Activated CD8-positive, alpha-beta memory T cell treated with anti-CD3 and anti-CD28 coated beads, Interleukin-2, amount 50 U/mL, for 24 hours (primary cell): Measurements from ENCODE around the gene COL5A1.

Experiments used
- DNase-seq: peaks from one replicate; pipeline ENCODE4 v3.0.0-alpha.2; 2020; ENCODE audit errors: extremely low read depth

Gene COL5A1

DNA sequence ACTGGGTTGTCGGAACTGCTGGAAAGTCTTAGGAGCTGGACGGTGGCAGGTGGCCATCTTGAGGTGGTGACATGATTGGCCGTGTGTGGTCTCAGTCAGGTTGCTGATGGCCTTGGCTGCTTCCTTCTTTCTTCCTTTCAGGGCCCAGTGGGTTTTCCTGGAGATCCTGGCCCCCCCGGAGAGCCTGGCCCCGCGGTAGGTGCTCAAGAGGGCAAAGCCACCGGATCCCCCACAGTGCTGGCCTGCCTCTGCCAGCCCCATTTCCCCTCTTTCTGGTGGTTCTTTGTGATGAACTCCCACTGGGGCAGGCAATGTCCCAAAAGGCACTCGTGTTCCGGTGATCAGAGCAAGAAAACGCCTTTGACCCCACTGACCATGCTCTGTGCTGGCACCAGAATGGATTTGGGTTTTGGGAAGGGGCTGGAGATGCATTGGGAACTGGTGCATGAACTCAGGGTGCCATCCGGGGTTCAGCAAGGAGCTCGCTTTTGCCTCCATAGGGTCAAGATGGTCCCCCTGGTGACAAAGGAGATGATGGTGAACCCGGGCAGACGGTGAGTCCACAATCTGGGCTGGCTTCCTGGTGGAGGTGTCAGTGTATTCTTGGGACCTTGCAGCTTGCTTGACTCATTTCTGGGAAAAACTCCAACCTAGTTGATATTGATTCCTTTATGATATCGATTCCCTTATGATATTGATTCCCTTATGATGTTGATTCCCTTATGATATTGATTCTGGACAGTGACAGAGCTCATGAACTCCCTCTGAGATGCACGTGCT, 174.0 kb downstream of the COL5A1 start:
- no peak for DNase-seq

DNA sequence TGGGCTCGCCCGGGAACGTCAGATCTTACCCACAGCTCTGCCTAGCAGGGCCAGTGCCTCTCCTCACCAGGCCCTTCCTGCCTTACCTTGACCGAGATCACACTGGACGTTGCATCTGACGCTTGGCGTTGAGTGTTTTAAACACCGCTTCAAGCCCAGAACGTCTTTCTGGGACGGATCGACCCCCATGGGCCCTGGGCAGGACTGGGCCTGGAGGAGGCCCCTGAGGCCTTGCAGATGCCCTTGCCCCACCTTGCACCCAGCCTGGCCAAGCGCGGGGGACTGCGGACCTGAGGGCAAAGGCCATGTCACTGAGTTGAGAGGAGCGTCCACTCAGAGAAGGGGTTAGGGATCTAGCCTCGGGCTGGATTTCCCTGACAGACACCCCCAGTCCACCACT, 174.7 kb downstream of the COL5A1 start:
- no peak for DNase-seq

DNA sequence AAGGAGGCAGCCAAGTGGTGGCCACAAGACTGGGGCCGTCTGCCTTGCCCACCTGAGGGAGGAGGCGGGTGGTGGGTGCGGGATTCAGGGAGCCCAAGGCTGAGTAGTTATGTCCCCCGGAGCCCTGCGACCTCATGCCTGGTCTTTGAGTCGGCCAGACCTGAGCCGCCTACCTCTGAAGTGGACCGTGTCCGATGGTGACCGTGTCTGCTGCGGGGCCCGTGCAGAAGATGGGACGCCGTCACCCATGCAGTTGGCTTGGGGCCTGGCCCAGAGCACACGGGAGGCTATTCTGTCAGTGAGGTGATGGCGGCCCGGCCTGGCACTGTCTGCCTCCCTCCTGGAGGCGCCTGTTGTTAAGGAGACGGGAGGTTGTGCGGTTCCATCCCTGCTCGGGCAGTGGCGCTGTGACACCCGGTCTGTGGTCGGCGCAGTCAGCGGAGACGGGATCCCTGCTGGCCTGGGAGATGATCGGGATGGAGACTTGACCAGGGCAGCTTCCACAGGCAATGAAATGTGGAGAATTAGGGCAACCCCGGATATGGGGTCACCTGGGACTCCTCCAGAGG, 176.5 kb downstream of the COL5A1 start:
- DNase-seq: no peak

DNA sequence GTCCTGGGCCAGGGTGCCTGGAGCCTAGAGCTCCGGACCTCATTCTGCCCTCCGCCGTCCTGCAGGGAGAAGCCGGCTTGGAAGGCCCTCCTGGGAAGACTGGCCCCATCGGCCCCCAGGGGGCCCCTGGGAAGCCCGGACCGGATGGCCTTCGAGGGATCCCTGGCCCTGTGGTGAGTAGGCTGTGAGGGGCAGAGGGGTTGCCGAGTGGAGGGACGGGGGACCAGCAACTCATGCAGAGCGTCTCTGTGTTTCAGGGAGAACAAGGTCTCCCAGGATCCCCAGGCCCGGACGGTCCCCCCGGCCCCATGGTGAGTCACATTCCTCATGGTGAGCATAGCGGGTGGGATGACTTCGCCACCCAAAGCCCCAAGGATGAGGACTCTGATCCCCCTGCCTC, 177.0 kb downstream of the COL5A1 start:
- DNase-seq: no peak

DNA sequence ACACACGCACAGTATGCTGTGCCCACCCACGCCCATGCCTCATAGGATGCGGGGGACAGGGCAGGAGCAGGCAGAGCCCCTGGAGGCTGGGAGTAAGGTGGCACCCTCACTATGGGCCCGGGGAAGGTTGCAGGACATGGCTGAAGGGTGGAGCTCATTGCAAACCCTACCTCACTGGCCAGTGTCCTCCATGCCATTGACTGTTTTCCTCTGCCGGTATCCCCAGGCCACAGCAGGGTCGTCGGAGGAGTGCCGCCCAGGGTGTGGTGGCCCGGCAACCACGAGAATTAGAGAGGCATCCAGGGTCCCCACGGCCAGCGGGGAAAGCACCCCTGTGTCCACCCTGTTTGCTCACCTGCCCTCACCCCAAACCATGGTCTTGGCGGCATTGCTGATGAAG, 179.3 kb downstream of the COL5A1 start:
- no peak for DNase-seq

DNA sequence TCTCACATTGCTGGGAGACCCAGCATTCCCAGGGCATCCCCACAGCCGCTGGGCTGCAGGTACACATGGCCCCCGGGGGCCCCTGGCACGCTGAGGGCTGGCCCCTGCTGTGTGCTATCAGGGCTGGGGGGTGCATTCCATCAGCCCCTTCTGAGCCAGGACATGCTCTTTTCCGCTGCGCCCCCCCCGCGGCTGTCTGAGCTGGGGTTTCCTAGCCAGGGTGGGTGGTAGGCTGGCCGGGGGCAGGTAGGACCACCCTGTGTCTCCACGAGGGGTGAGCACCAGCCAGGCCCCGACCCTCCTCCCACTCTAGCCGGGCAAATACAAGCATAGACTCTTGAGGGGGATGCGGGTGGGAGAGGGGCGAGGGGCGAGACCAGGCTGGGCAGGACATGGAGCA, 180.9 kb downstream of the COL5A1 start:
- no peak for DNase-seq

DNA sequence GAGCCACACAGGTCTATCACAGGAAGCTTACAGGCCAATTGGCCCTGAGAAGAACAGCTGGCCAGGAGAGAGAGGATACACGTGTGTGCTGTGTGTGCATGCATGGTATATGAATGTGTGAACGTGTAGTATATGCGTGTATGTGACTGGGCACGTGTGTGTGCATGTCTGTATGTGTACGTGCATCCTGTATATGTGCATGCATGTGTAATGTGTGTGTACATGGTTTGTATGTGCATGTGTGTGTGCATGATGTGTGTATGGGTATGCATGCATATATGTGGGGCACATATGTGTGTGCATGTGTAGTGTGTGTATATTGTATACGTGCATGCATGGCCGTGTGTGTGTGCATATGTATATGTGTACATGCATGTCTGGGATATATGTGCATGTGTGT, 182.0 kb downstream of the COL5A1 start:
- DNase-seq: no peak

DNA sequence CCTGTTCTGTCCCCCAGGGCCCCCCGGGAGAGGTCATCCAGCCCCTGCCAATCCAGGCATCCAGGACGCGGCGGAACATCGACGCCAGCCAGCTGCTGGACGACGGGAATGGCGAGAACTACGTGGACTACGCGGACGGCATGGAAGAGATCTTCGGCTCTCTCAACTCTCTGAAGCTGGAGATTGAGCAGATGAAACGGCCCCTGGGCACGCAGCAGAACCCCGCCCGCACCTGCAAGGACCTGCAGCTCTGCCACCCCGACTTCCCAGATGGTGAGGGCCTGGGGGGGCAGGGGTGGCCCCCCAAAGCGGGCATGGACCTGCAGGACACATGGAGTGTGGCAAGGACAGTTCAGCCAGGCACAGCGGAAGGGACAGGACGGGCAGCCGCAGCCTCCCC, 183.0 kb downstream of the COL5A1 start:
- no peak for DNase-seq

DNA sequence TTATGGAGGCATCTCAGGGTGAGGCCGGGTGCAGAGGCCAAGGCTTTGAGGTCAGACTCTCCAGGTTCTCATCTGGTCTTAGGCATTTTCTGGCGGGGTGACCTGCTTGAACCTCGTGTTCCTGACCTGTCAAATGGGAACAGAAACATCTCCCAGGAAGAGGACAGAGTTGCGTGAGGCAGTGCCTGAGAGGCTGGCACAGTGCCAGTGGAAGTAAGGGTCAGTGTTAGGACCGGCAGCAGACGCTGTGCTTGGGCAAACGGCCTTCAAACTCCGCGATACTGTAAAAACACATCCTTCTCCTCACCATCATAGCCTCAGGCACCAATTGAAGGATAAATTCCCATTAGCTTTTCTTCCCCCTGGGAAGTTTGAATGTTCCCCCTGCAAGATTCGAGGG, 183.4 kb downstream of the COL5A1 start:
- no peak for DNase-seq

DNA sequence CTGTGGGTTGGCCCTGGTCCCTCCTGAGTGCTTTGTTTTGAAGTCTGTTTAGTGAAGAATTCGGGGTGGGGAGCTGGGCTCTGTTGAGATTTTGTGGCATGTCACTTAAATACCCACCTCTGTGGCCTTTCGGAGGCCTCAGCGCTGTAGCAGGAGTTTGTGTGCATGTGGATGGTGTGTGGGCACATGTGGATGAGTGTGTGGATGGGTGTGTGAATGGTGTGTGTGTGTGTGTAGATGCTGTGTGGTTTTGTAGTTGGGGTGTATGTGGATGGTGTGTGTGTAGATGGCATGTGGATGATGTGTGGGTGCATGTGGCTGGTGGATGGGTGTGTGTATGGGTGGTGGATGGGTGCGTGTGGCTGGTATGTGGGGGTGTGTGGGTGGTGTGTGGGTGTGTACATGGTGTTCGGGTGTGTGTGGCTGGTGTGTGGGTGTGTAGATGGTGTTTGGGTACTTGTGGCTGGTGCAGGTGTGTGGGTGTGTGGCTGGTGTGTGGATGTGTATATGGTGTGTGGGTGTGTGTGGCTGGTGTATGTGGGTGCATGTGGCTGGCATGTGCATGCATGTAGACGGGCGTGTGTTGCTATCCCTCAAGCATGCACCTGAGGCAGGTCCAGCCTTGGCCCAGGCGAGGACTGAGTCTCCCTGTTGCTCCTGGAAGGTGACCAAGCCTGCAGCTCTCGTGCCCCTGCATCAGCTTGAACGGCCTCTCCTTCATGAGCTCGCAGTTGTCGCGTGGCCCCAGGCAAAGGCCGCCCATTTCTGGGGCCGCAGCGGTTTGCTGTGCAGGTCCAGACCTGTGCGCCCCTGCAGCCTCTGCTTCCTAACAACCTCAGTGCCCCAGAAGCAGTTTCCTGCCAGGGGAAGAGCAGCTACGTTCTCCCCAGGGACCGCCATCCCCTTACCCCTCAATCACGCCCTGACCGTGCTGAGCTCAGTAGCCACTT, 185.0 kb downstream of the COL5A1 start:
- DNase-seq: no peak

DNA sequence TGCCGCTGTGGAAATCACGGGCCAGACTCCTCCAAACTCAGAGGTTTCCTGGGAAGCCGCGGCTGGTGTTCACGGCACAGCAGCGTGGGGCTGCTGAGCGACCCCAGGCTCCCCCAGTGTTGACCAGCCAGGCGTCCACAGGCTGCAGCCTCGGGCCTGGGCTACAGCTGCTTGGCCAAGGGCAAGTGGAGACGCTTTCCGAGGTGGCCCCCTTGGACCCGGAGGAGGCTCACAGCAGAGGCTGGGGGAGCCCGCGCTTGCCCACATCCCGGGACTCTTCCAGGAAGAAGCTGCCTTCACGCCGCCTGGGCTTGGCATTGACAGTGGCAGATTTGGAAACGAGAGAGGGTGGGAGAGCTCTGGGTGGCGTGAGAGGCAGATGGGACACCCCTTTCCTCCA, 186.0 kb downstream of the COL5A1 start:
- no peak for DNase-seq

DNA sequence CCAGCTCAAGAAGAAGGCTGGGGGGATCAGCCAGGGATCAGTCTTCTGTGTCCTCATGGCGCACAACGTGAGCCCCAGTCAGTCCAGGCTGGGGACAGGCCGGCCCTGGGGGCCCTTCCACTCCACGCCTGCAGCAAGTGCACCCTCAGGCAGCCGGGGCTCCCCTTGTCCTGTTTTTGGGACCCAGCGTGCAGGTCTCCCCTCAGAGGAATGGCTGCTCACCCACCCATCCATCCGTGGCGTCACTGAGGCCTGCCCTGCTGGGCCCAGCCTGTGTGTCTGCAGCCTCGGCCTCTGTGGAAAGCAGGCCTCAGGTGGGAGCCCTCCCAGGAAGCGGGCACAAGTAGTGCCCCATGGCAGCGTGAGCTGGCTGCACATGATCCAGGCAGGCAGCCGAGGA, 186.4 kb downstream of the COL5A1 start:
- DNase-seq: no peak

DNA sequence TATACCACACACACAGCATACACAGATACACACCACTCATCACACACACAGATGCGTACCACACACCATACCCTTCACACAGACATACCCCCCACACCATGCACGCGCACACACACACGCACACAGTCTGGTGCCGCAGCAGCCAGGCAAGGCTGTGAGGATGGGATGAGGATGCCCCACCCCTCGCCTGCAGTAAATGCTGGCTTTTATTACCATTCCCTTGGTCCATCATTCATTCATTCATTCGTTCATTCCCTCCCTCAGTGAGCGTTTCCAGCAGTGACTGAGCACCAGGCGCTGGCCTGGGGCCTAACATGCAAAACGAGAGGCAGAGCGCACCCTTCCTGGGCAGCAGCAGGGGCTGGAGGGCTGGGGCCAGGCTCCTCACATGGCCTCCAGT, 187.3 kb downstream of the COL5A1 start:
- DNase-seq: no peak

DNA sequence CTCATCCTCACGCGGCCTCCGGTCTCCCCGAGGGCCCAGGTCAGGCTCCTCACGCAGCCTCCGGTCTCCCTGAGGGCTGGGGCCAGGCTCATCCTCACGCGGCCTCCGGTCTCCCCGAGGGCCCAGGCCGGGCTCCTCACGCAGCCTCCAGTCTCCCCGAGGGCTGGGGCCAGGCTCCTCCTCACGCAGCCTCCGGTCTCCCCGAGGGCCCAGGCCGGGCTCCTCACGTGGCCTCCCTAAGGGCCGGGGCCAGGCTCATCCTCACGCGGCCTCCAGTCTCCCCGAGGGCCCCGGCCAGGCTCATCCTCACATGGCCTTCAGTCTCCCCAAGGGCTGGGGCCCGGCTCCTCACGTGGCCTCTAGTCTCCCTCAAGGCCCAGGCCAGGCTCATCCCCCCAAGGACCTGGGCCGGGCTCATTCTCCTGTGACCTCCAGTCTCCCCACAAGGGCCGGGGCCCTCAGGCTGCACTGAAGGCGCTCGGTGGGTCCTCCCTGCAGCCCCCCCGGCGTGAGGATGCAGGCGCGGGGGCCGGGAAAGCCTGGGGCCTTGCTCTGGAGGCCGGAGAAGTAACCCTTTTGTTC, 187.8 kb downstream of the COL5A1 start:
- DNase-seq: no peak

DNA sequence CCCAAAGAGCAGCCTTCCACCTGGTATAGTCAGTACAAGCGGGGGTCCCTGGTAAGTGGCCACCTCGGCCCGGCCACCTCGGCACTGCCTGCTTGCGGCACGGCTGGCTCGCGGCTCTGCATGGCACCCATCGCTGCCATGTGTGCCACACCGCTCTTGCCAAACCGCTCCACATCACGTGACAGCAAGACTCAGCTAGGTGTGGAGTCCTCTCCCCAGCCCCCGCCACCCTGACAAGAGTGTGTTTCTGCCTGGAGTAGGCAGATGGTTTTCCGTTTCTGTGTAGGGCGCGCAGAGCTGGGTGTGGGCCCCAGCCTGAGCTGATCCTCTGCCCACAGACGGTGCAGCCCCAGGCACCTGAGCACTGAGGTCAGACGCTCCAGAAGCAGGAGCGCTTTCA, 188.5 kb downstream of the COL5A1 start:
- no peak for DNase-seq

DNA sequence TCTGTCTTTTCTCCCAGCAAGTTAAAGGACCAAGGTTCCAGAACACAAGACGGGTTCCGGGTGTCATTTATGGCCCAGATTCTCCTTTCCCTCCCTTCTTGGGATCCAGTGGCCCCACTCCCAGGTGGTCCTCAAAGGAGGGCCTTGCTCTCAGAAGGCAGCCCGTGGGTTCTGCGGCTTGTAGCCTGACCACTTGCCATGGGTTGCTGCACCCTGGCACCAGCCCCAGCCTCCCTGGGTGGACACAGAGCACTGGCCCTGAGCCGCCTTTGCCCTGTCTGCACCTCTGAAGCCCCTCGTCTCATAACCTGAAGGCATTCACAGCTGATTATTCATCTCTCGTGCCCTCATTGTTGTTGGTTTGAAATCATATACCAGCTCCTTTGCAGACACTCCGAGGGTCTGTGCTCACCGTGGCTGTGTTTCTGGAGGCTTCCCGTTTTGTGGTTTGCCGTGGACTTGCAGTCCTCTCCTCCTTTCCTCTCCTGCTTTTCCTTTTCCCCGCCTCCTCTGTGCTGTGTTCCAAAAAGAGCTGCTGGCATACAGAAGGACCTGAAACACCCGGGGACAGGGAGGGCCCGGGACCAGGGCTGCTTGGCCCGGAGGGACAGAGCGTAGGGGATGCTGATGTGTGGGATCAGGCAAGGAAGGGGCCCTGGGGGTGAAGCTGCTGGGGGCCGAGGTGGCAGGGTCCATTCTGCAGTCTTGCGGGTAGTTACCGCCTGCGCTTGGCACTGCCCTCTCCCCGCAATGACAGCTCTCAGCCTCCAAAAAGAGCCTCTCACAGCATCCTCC, 189.5 kb downstream of the COL5A1 start:
- no peak for DNase-seq

DNA sequence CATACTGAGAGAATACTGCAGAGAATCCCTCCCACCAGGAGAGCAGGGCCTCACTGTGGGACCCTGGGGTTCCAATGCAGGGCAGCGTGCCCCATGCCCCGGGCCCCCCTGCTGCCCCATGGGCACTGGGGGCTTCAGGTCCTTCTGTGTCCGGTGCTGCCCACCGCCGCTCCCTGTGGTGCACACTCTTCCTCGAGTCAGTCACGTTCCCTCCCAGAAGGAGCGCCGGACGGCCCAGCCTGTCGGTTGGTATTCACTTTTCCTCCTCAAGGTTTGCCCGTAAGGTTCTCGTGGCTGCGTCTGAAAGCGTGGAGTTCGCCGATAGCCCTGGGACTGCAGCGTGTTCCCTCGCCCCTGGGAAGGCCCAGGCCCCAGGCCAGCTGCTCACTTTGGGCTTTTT, 190.9 kb downstream of the COL5A1 start:
- no peak for DNase-seq

DNA sequence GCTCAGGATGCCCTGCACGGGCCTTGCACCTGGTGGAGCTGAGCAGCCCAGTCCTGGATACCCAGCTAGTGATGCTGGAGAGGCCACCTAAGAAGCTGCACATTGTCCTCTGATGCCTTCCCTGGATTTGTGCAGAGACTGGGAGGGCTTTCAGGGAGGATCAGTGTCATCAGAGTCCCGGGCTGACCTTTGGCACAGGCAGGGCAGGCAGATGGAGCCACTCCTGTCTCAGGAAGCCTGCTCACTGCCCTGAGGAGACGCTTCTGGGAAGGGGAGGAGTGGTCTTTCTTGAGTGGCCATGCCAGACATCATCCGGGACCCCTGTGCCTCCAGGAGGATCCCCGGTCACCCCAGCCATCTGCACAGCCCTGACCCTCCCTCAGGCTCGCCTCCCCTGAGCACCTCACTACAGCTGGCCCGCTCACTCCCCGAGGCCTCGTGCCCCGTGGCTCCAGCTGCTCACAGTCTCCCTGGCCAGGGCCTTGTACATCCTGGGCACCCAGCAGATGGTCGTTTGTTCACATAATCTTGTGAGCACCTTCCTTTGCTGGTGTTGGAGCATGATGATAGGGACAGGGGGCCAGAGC, 191.8 kb downstream of the COL5A1 start:
- DNase-seq: no peak

DNA sequence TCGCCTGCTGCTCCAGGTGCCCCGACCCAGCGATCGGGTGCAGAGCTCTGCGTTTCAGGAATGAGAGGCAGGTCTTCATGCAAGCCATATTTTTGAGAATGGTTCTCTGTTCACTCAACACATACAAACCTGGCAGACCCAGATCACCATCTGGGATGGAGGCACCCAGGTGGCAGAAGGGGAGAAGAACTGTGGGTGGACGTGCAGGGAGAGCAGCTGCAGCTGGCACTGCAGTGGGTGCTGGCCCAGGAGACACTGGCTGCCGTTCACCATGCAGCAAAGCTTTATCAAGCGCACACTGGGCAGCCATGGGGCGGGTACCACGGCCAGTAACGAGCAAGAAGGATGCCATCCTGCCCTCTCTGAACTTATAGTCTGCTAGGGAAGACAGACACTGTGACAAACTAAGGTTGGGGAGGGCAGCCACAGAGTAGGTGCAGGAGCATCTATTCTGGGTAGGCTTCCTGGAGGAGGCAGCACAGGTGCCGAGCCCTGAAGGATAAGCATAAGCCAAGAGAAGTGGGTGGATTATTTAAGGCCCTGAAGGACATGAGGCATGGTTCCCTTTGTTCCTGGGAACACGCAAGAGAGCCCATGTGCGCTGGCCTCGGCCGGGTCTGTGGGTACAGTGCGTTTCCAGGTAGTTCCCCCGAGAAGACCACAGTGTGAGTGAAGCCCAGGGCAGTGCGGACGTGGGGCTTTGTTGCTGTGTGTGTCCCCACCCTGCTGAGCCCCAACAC, 192.8 kb downstream of the COL5A1 start:
- DNase-seq: no peak

DNA sequence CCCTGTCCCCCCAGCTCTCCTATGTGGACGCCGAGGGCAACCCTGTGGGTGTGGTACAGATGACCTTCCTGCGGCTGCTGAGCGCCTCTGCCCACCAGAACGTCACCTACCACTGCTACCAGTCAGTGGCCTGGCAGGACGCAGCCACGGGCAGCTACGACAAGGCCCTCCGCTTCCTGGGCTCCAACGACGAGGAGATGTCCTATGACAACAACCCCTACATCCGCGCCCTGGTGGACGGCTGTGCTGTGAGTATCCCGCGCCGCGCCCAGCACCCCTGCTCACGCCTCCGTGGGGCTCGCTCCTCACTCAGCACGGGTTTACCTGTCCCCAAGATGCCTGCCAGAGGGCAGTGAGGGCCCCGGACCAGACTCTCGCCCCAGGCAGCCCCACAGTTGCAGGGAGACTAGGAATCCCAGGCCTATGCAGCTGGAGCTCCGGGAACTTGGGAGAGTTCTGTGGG, 193.4 kb downstream of the COL5A1 start:
- DNase-seq: no peak
